ENCODE data around the gene OAS1. TPM values are rescaled to one million over a fixed set of nuclear protein-coding genes. Genes with fewer than 3 reads are reported as not detected.

The OAS1 gene
- total RNA-seq, 1 experiment from 2014 or later = 0.64 TPM

DNA sequence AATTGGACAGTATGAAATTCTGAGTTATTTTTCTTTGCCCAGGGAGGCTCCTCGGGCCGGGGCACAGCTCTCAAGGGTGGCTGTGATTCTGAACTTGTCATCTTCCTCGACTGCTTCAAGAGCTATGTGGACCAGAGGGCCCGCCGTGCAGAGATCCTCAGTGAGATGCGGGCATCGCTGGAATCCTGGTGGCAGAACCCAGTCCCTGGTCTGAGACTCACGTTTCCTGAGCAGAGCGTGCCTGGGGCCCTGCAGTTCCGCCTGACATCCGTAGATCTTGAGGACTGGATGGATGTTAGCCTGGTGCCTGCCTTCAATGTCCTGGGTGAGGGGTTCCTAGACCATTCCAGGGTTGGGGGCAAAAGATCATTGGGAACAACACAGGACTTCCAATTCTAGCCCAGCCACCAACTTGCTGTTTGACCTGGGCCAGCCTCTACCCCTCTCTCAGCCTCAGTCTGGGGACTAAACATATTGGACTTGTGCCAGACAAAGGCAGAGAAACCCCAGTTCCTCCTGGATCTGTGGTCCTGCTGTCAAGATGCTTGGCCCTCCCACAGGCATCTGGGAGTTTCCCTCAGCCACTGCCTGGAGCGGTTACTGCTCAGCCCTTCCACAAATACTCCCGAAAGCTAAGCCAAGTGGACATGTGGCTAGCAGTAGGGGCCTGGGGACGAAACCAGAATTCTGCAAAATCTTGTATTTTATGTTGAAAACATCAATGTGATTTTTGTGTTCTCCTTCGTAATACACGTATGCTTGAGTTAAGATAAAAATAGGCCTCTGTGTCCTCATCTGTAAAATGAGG, 35.0 kb downstream of the OAS1 start (continued):
- TF ChIP-seq, protein P1, sequence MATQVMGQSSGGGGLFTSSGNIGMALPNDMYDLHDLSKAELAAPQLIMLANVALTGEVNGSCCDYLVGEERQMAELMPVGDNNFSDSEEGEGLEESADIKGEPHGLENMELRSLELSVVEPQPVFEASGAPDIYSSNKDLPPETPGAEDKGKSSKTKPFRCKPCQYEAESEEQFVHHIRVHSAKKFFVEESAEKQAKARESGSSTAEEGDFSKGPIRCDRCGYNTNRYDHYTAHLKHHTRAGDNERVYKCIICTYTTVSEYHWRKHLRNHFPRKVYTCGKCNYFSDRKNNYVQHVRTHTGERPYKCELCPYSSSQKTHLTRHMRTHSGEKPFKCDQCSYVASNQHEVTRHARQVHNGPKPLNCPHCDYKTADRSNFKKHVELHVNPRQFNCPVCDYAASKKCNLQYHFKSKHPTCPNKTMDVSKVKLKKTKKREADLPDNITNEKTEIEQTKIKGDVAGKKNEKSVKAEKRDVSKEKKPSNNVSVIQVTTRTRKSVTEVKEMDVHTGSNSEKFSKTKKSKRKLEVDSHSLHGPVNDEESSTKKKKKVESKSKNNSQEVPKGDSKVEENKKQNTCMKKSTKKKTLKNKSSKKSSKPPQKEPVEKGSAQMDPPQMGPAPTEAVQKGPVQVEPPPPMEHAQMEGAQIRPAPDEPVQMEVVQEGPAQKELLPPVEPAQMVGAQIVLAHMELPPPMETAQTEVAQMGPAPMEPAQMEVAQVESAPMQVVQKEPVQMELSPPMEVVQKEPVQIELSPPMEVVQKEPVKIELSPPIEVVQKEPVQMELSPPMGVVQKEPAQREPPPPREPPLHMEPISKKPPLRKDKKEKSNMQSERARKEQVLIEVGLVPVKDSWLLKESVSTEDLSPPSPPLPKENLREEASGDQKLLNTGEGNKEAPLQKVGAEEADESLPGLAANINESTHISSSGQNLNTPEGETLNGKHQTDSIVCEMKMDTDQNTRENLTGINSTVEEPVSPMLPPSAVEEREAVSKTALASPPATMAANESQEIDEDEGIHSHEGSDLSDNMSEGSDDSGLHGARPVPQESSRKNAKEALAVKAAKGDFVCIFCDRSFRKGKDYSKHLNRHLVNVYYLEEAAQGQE (IDR thresholded peaks at IDR 0.05; ENCODE audit: low read depth) = no peak
- TF ChIP-seq ZBTB33 (IDR thresholded peaks at IDR 0.05; ENCODE audit: extremely low read depth, insufficient replicate concordance, low read length) (no peak), ATF3 (IDR thresholded peaks at IDR 0.05) (no peak), POLR2A (IDR thresholded peaks at IDR 0.05; ENCODE audit: borderline replicate concordance, extremely low read depth, insufficient read depth, insufficient read length) (no peak), EGR1 (IDR thresholded peaks at IDR 0.05; ENCODE audit: low read depth) (no peak)

- H3K27me3 ChIP-seq (ENCODE audit: insufficient read depth, low read length) = no peaks in the 10 kb centered on the region
- ATAC-seq (no peak), DNase-seq (ENCODE audit: low read depth, low spot score) (no peak)
- no peak overlapping the region for H3K4me2 ChIP-seq (ENCODE audit: low read length)
- H3K9me3 ChIP-seq (ENCODE audit: control insufficient read depth in 1 of 2, insufficient read depth in 1 of 2, low read depth in 1 of 2, low read length in 2 of 2) = no peaks in the 10 kb centered on the region
- intact Hi-C loops (cut with micrococcal nuclease) = no loop called here
- H4K20me1 ChIP-seq (ENCODE audit: insufficient read depth) = no peaks in the 10 kb centered on the region
- H3K36me3 ChIP-seq (ENCODE audit: control insufficient read depth in 1 of 2, insufficient read depth in 2 of 2, low read length in 2 of 2) = peaks cover 0 to 3% of the 10 kb centered on the region in 2 experiments; a peak in 1 of 4 replicates
- H3K9ac ChIP-seq (ENCODE audit: low read length) = no peak overlapping the region
- ChIA-PET CTCF (no interaction called here), RAD21 (ENCODE audit: low non-redundant PET in 1 of 2, low total read pairs in 2 of 2, uncharacterized antibody in 2 of 2, unreplicated experiment in 2 of 2) (no interaction called here), POLR2A (no interaction called here)
- no peaks in the 10 kb centered on the region for H3K9me2 ChIP-seq (ENCODE audit: insufficient read depth)
- peaks cover 5 to 11% of the 10 kb centered on the region in 2 experiments; a peak in 2 of 4 replicates for H3K4me1 ChIP-seq (ENCODE audit: control insufficient read depth in 1 of 2, insufficient read depth in 2 of 2, low read length in 2 of 2)
- BruUV-seq (replicated peaks) = no TSS peak
- no peak overlapping the region for H3K4me3 ChIP-seq (replicated peaks in 1 of 2; ENCODE audit: low read depth in 1 of 2, low read length in 2 of 2)
- no peak overlapping the region for H2AFZ ChIP-seq (ENCODE audit: low read depth, low read length, poor library complexity, severe bottlenecking)
- H3K27ac ChIP-seq (ENCODE audit: low read depth, low read length) = no peak overlapping the region
- TF ChIP-seq POLR2A (IDR thresholded peaks at IDR 0.05; ENCODE audit: borderline replicate concordance, extremely low read depth, insufficient read depth, insufficient read length) (no peak), EZH2 (IDR thresholded peaks at IDR 0.05) (no peak), SP1 (IDR thresholded peaks at IDR 0.05; ENCODE audit: low read depth) (no peak), ZNF274 (IDR thresholded peaks at IDR 0.05; ENCODE audit: low read depth, low read length) (no peak), ELF1 (IDR thresholded peaks at IDR 0.05; ENCODE audit: borderline replicate concordance, low read depth) (no peak)
- TF ChIP-seq, protein P2, sequence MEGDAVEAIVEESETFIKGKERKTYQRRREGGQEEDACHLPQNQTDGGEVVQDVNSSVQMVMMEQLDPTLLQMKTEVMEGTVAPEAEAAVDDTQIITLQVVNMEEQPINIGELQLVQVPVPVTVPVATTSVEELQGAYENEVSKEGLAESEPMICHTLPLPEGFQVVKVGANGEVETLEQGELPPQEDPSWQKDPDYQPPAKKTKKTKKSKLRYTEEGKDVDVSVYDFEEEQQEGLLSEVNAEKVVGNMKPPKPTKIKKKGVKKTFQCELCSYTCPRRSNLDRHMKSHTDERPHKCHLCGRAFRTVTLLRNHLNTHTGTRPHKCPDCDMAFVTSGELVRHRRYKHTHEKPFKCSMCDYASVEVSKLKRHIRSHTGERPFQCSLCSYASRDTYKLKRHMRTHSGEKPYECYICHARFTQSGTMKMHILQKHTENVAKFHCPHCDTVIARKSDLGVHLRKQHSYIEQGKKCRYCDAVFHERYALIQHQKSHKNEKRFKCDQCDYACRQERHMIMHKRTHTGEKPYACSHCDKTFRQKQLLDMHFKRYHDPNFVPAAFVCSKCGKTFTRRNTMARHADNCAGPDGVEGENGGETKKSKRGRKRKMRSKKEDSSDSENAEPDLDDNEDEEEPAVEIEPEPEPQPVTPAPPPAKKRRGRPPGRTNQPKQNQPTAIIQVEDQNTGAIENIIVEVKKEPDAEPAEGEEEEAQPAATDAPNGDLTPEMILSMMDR (IDR thresholded peaks at IDR 0.05 in 2 of 3, conservative IDR thresholded peaks at IDR 0.05 in 1 of 3; ENCODE audit: borderline replicate concordance in 1 of 3, insufficient read depth in 1 of 3, low read depth in 2 of 3, low read length in 2 of 3) = no peak
- H3K79me2 ChIP-seq (ENCODE audit: insufficient read depth, low read length) = no peaks in the 10 kb centered on the region; the same call in 1 of the 2 replicates
Observed at GRCh38 chr12:112942572-112942971, 35.8 kb downstream of the OAS1 start.
